OCI-LY3 (cell line): ENCODE measurements around the gene DCST1.

Source experiments
- CTCF ChIP-seq: fragments of 200-600, 300-600 bp; sonication (generic); IDR thresholded peaks from 2 replicates; pipeline ENCODE4 v1.5.1; 2014; ENCODE audit warnings: antibody characterized with exemption, low read length, low read depth
- EZH2phosphoT487 ChIP-seq: fragments of 200-600 bp; shearing (Covaris generic); IDR thresholded peaks from 2 replicates; pipeline ENCODE4 v1.6.1; 2018; ENCODE audit warnings: antibody characterized with exemption, mixed run types, low read depth

DNA sequence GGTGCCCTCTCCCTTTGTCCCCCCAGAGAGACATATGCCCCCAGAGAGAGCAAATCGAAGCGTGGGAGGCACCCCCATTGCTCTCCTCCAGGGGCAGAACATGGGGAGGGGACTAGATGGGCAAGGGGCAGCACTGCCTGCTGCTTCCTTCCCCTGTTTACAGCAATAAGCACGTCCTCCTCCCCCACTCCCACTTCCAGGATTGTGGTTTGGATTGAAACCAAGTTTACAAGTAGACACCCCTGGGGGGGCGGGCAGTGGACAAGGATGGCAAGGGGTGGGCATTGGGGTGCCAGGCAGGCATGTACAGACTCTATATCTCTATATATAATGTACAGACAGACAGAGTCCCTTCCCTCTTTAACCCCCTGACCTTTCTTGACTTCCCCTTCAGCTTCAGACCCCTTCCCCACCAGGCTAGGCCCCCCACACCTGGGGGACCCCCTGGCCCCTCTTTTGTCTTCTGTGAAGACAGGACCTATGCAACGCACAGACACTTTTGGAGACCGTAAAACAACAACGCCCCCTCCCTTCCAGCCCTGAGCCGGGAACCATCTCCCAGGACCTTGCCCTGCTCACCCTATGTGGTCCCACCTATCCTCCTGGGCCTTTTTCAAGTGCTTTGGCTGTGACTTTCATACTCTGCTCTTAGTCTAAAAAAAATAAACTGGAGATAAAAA is 53.4 kb downstream of the DCST1 start:
- peak; percentile 46 for TF ChIP-seq CTCF
- TF ChIP-seq EZH2phosphoT487, result no peak
